HepG2 (cell line): ENCODE measurements around the gene OPA3. TPM values are rescaled to one million over a fixed set of nuclear protein-coding genes. Genes with fewer than 3 reads are reported as not detected.
A peak's percentile ranks its signal among the peaks of the same experiment; 100 is the strongest.

Experiments
- ATRX ChIP-seq: sonication (generic); formaldehyde crosslinking; IDR thresholded peaks from 2 replicates; pipeline ENCODE4 v1.4.0; 2020; ENCODE audit warnings: missing genetic modification reagents, borderline replicate concordance
- CCAR2 ChIP-seq: fragments of 200-400 bp; formaldehyde crosslinking; optimal IDR thresholded peaks from 2 replicates; pipeline ENCODE3; 2018; ENCODE audit warnings: low read depth, mild to moderate bottlenecking, low read length, moderate library complexity
- IKZF4 ChIP-seq: sonication (generic); formaldehyde crosslinking; IDR thresholded peaks from 2 replicates; pipeline ENCODE4 v1.5.1; 2020; ENCODE audit warnings: borderline replicate concordance, mild to moderate bottlenecking, low read depth, missing genetic modification reagents; ENCODE audit errors: not compliant biosample characterization
- MED1 ChIP-seq: sonication (generic); formaldehyde crosslinking; IDR thresholded peaks from 2 replicates; pipeline ENCODE4 v1.4.0; 2020; ENCODE audit warnings: missing genetic modification reagents
- RAD21 ChIP-seq: fragments of 450-650 bp; formaldehyde crosslinking; IDR thresholded peaks from 2 replicates; pipeline ENCODE4 v1.5.0; 2020; ENCODE audit warnings: mild to moderate bottlenecking
- RARG ChIP-seq: sonication (generic); formaldehyde crosslinking; IDR thresholded peaks from 2 replicates; pipeline ENCODE4 v1.4.0; 2020; ENCODE audit warnings: low read depth, mild to moderate bottlenecking, missing genetic modification reagents
- SIX4 ChIP-seq: sonication (generic); formaldehyde crosslinking; IDR thresholded peaks from 2 replicates; pipeline ENCODE4 v1.4.0; 2020; ENCODE audit warnings: missing genetic modification reagents
- ZBTB8A ChIP-seq: sonication (generic); formaldehyde crosslinking; IDR thresholded peaks from 2 replicates; pipeline ENCODE4 v1.4.0; 2020; ENCODE audit warnings: mild to moderate bottlenecking, low read depth, missing genetic modification reagents, borderline replicate concordance
- ZNF234 ChIP-seq: sonication (generic); formaldehyde crosslinking; conservative IDR thresholded peaks from 2 replicates; pipeline ENCODE4 v1.5.1; 2020; ENCODE audit warnings: mild to moderate bottlenecking, missing genetic modification reagents
- ZNF296 ChIP-seq: sonication (generic); formaldehyde crosslinking; conservative IDR thresholded peaks from 2 replicates; pipeline ENCODE4 v1.5.0; 2020; ENCODE audit warnings: mild to moderate bottlenecking, missing genetic modification reagents
- ZNF431 ChIP-seq: sonication (generic); formaldehyde crosslinking; IDR thresholded peaks from 2 replicates; pipeline ENCODE4 v1.9.0; 2022; ENCODE audit warnings: missing genetic modification reagents, low read depth, mild to moderate bottlenecking, borderline replicate concordance
- ZNF546 ChIP-seq: sonication (generic); formaldehyde crosslinking; conservative IDR thresholded peaks from 2 replicates; pipeline ENCODE4 v1.8.1; 2023; ENCODE audit warnings: mild to moderate bottlenecking, missing genetic modification reagents
- ZNF567 ChIP-seq: sonication (generic); formaldehyde crosslinking; IDR thresholded peaks from 2 replicates; pipeline ENCODE4 v1.8.1; 2023; ENCODE audit warnings: mild to moderate bottlenecking, missing genetic modification reagents, borderline replicate concordance
- ZNF652 ChIP-seq: IDR thresholded peaks from 2 replicates; pipeline ENCODE4 v1.6.1; 2016; ENCODE audit warnings: low read depth, borderline replicate concordance
- ZNF790 ChIP-seq: sonication (generic); formaldehyde crosslinking; IDR thresholded peaks from 2 replicates; pipeline ENCODE4 v1.8.0; 2022; ENCODE audit warnings: missing genetic modification reagents, mild to moderate bottlenecking, borderline replicate concordance
- polyA plus RNA-seq, 8 experiments: library from polyadenylated mRNA; depleted of rRNA in 3 of 8; stranded (reverse) in 7 of 8; unstranded in 1 of 8; fragments of >200 nt; fragmentation: Illumina TruSeq in 4 of 8; extraction: Trizol in 4 of 8; gene quantifications; 2 replicates each; pipeline versions ENCODE4 v1.2.1 to v1.2.3, GENCODE V29; 2011 to 2016; ENCODE audit warnings: low read depth in 4 of 8, missing spikeins in 1 of 8, mixed read lengths in 1 of 8; ENCODE audit not compliant: insufficient read depth in 1 of 8
- total RNA-seq, 5 experiments: library from RNA; depleted of rRNA; stranded (reverse); fragments of >200 nt; fragmentation: Illumina TruSeq; extraction: Trizol; gene quantifications; 2 replicates each; pipeline ENCODE4 v1.2.3, GENCODE V29; 2016; ENCODE audit warnings: low read depth in 1 of 5
- TF ChIP-seq, protein P1 (sequence below): sonication (generic); formaldehyde crosslinking; IDR thresholded peaks from 2 replicates; pipeline ENCODE4 v1.5.1; 2020; ENCODE audit warnings: missing genetic modification reagents, mild to moderate bottlenecking, borderline replicate concordance
- TF ChIP-seq, protein P2 (sequence below): IDR thresholded peaks from 2 replicates; pipeline ENCODE4 v1.6.1; 2016; ENCODE audit warnings: low read depth, control low read depth
- TF ChIP-seq, protein P3 (sequence below): sonication (generic); formaldehyde crosslinking; IDR thresholded peaks from 2 replicates; pipeline ENCODE4 v1.5.0; 2020; ENCODE audit warnings: missing genetic modification reagents, mild to moderate bottlenecking, borderline replicate concordance
- TF ChIP-seq, protein P4 (sequence below): IDR thresholded peaks from 2 replicates; pipeline ENCODE4 v1.6.1; 2016

OPA3 gene
- total and polyA plus RNA-seq, 2 of the 13 experiments (the other 11 are each of a cell fraction or from before 2014, with no cell fraction given): 8.3 to 17.7 TPM

DNA sequence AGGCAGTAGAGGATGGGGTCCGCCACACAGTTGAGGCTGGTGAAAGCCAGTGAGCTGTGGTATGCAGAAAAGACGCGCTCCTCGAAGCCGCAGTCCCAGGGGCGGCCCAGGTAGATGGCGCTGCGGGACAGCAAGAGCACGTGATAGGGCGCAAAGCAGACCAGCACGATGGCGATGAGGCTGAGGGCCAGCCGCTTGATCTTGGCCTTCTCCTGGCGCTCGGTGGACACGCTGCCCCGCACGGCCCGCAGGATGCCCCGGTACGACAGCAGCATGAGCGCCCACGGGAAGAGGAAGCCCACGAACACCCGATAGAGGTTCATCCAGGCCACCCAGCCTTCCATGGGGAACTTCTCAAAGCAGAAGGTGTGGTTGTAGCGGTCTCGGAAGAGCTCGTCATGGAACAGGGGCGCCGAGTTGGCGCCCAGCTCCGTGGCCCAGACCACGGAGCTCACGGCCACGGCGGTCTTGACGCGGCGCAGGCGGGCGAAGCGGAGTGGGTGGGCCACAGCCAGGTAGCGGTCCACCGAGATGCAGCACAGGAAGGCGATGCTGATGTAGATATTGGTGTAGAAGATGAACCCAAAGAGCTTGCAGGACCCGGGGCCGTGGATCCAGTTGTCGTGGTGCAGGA, 6.5 kb upstream of the OPA3 start (continued):
- TF ChIP-seq ZNF546 (CRISPR knock-in tag) (0 out of 2 replicates have a peak, but pooled peaks have one; percentile 50), ZNF234 (no peak), RARG (CRISPR knock-in tag) (no peak), ZNF296 (CRISPR knock-in tag) (no peak), IKZF4 (CRISPR knock-in tag) (peak; percentile 96), ZNF567 (CRISPR knock-in tag) (no peak), ZNF431 (CRISPR knock-in tag) (0 out of 2 replicates have a peak, but pooled peaks have one; percentile 43), ATRX (CRISPR knock-in tag) (no peak), ZNF790 (peak; percentile 73; the same call in 1 of the 2 replicates), CCAR2 (no peak), ZBTB8A (CRISPR knock-in tag) (no peak), SIX4 (no peak), RAD21 (CRISPR knock-in tag) (peak; percentile 90), ZNF652 (0 out of 2 replicates have a peak, but pooled peaks have one; percentile 14), MED1 (CRISPR knock-in tag) (0 out of 2 replicates have a peak, but pooled peaks have one; percentile 33)
- TF ChIP-seq, protein P1, sequence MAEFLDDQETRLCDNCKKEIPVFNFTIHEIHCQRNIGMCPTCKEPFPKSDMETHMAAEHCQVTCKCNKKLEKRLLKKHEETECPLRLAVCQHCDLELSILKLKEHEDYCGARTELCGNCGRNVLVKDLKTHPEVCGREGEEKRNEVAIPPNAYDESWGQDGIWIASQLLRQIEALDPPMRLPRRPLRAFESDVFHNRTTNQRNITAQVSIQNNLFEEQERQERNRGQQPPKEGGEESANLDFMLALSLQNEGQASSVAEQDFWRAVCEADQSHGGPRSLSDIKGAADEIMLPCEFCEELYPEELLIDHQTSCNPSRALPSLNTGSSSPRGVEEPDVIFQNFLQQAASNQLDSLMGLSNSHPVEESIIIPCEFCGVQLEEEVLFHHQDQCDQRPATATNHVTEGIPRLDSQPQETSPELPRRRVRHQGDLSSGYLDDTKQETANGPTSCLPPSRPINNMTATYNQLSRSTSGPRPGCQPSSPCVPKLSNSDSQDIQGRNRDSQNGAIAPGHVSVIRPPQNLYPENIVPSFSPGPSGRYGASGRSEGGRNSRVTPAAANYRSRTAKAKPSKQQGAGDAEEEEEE: no peak
- TF ChIP-seq, protein P2, sequence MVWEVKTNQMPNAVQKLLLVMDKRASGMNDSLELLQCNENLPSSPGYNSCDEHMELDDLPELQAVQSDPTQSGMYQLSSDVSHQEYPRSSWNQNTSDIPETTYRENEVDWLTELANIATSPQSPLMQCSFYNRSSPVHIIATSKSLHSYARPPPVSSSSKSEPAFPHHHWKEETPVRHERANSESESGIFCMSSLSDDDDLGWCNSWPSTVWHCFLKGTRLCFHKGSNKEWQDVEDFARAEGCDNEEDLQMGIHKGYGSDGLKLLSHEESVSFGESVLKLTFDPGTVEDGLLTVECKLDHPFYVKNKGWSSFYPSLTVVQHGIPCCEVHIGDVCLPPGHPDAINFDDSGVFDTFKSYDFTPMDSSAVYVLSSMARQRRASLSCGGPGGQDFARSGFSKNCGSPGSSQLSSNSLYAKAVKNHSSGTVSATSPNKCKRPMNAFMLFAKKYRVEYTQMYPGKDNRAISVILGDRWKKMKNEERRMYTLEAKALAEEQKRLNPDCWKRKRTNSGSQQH: 0 out of 2 replicates have a peak, but pooled peaks have one; percentile 40
- TF ChIP-seq, protein P3, sequence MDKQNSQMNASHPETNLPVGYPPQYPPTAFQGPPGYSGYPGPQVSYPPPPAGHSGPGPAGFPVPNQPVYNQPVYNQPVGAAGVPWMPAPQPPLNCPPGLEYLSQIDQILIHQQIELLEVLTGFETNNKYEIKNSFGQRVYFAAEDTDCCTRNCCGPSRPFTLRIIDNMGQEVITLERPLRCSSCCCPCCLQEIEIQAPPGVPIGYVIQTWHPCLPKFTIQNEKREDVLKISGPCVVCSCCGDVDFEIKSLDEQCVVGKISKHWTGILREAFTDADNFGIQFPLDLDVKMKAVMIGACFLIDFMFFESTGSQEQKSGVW: no peak
- TF ChIP-seq, protein P4, sequence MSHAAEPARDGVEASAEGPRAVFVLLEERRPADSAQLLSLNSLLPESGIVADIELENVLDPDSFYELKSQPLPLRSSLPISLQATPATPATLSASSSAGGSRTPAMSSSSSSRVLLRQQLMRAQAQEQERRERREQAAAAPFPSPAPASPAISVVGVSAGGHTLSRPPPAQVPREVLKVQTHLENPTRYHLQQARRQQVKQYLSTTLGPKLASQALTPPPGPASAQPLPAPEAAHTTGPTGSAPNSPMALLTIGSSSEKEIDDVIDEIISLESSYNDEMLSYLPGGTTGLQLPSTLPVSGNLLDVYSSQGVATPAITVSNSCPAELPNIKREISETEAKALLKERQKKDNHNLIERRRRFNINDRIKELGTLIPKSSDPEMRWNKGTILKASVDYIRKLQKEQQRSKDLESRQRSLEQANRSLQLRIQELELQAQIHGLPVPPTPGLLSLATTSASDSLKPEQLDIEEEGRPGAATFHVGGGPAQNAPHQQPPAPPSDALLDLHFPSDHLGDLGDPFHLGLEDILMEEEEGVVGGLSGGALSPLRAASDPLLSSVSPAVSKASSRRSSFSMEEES (CRISPR knock-in tag): peak; percentile 97
